ENCODE results near the gene DOCK9. TPM values are rescaled to one million over a fixed set of nuclear protein-coding genes. Genes with fewer than 3 reads are reported as not detected.

The DOCK9 gene
- total RNA-seq, 6 experiments from 2014 or later, result 21.8 to 30.5 (median 25.5) TPM

- Mint-ChIP-seq H3K36me3 (ENCODE audit: low read depth) (0 out of 2 replicates have a peak, but pooled peaks cover 6% of the 10 kb centered on the region), H3K27me3 (ENCODE audit: insufficient read depth) (no peaks in the 10 kb centered on the region), H3K27ac (no peak overlapping the region), H3K4me3 (no peak overlapping the region), H3K9me3 (no peaks in the 10 kb centered on the region), H3K4me1 (ENCODE audit: low read depth) (peaks cover 25% of the 10 kb centered on the region)
- DNase-seq, result no peak
- no peak for TF ChIP-seq CTCF (IDR thresholded peaks at IDR 0.05)
These were observed 140.0 kb downstream of the DOCK9 start for GRCh38 chr13:98837896-98838295.

- Mint-ChIP-seq H3K36me3 (ENCODE audit: low read depth) (peaks cover 12% of the 10 kb centered on the region; the same call in 1 of the 2 replicates), H3K27me3 (ENCODE audit: insufficient read depth) (no peaks in the 10 kb centered on the region), H3K27ac (no peak overlapping the region), H3K4me3 (no peak overlapping the region), H3K4me1 (ENCODE audit: low read depth) (peaks cover 20% of the 10 kb centered on the region), H3K9me3 (no peaks in the 10 kb centered on the region)
- TF ChIP-seq CTCF (IDR thresholded peaks at IDR 0.05), result no peak
- DNase-seq, result no peak
These were observed 142.7 kb downstream of the DOCK9 start for GRCh38 chr13:98835156-98835555.

GRCh38 chr13:98834254-98834960 is 143.5 kb downstream of the DOCK9 start:
- no peak for DNase-seq
- Mint-ChIP-seq H3K4me1 (ENCODE audit: low read depth) (peaks cover 12% of the 10 kb centered on the region), H3K36me3 (ENCODE audit: low read depth) (peaks cover 14% of the 10 kb centered on the region; the same call in 1 of the 2 replicates), H3K27ac (no peak overlapping the region), H3K9me3 (no peaks in the 10 kb centered on the region), H3K4me3 (no peak overlapping the region), H3K27me3 (ENCODE audit: insufficient read depth) (no peaks in the 10 kb centered on the region)
- no peak for TF ChIP-seq CTCF (IDR thresholded peaks at IDR 0.05)

- H3K27ac Mint-ChIP-seq, result no peak overlapping the region
- H3K27me3 Mint-ChIP-seq (ENCODE audit: insufficient read depth), result peaks cover 3% of the 10 kb centered on the region; the same call in 1 of the 2 replicates
- TF ChIP-seq CTCF (IDR thresholded peaks at IDR 0.05), result no peak
- no peaks in the 10 kb centered on the region for H3K4me1 Mint-ChIP-seq (ENCODE audit: low read depth)
- H3K4me3 Mint-ChIP-seq, result no peak overlapping the region
- H3K36me3 Mint-ChIP-seq (ENCODE audit: low read depth), result peaks cover 14% of the 10 kb centered on the region; the same call in 1 of the 2 replicates
- no peaks in the 10 kb centered on the region for H3K9me3 Mint-ChIP-seq
- no peak for DNase-seq
These were observed 146.6 kb downstream of the DOCK9 start for GRCh38 chr13:98831236-98831635.

- Mint-ChIP-seq H3K36me3 (ENCODE audit: low read depth) (peaks cover 14% of the 10 kb centered on the region; the same call in 1 of the 2 replicates), H3K9me3 (no peaks in the 10 kb centered on the region), H3K4me3 (no peak overlapping the region), H3K27ac (no peak overlapping the region), H3K27me3 (ENCODE audit: insufficient read depth) (peaks cover 3% of the 10 kb centered on the region; the same call in 1 of the 2 replicates), H3K4me1 (ENCODE audit: low read depth) (peaks cover 8% of the 10 kb centered on the region)
- DNase-seq, result no peak
- no peak for TF ChIP-seq CTCF (IDR thresholded peaks at IDR 0.05)
These were observed 148.3 kb downstream of the DOCK9 start for GRCh38 chr13:98829541-98829940.

Measured in HFFc6 (cell line).